Measurements from ENCODE around the gene COL4A1. TPM values are rescaled to one million over a fixed set of nuclear protein-coding genes. Genes with fewer than 3 reads are reported as not detected.
A peak's percentile ranks its signal among the peaks of the same experiment; 100 is the strongest.

Gene COL4A1
- total RNA-seq, 1 donor from 2014 or later, result 120 TPM

DNA sequence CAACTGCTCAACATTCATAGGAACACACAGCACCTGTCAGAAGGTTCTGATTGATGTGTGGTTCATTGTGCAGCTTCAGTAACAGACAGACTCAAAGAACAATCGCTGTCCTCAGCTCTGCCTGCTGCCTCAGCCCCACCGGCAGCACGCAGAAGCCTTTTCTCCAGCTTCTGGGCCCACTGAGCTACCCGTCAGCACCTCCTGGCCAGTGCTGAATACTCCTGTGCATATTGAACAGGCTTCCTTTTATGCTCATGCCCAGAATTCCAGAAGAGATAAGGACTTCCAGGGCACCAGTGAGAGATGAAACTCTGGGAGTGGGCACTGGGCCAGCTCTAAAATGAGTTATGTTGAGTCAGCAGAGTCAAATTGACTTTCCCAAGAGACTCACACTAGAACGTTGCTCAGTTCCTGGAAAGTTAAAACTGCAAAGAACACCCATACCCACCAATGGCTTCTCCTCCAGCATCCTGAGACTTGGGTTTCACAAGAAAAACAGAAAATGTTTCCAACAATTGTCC is 119.3 kb downstream of the COL4A1 start:
- H3K36me3 ChIP-seq, result peaks cover 96% of the 10 kb centered on the region
- no peak overlapping the region for H3K4me3 ChIP-seq
- H3K27me3 ChIP-seq (ENCODE audit: low read depth), result no peaks in the 10 kb centered on the region
- no peak for TF ChIP-seq CTCF (IDR thresholded peaks at IDR 0.05; ENCODE audit: borderline replicate concordance)
- H3K4me1 ChIP-seq, result peaks cover 30% of the 10 kb centered on the region
- H3K27ac ChIP-seq (replicated peaks), result peak overlapping the region; percentile 55
- peak; percentile 69 for DNase-seq
- intact Hi-C loops (cut with micrococcal nuclease), result no loop called here
- no peaks in the 10 kb centered on the region for H3K9me3 ChIP-seq (replicated peaks)

GRCh38 chr13:110186231-110186855 is 120.6 kb downstream of the COL4A1 start:
- Histone ChIP-seq H3K4me3 (no peak overlapping the region), H3K27ac (replicated peaks) (no peak overlapping the region), H3K4me1 (peaks cover 30% of the 10 kb centered on the region), H3K27me3 (ENCODE audit: low read depth) (no peaks in the 10 kb centered on the region), H3K9me3 (replicated peaks) (no peaks in the 10 kb centered on the region), H3K36me3 (peaks cover 96% of the 10 kb centered on the region)
- no peak for TF ChIP-seq CTCF (IDR thresholded peaks at IDR 0.05; ENCODE audit: borderline replicate concordance)
- intact Hi-C loops (cut with micrococcal nuclease), result no loop called here
- no peak for DNase-seq

DNA sequence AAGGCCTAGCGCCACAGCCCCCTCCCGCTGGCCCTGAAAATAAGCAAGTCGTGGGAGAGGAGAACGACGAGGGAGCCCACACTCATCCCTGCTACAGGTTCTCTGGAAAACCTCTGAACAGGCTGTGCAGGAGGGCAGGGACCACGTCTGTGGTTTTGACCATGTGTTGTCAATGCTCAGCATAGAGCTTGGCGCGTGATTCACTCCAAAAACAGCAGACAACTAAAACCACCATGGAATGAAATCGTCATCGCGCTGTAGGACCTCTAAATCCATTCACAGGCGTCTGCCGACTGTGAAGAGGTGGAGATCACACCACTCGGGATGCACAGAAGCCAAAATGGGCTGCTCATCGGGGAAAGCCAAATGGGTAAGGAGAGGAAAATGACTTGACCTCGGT is 121.3 kb downstream of the COL4A1 start:
- Histone ChIP-seq H3K27me3 (ENCODE audit: low read depth) (no peaks in the 10 kb centered on the region), H3K4me3 (no peak overlapping the region), H3K27ac (replicated peaks) (no peak overlapping the region), H3K9me3 (replicated peaks) (no peaks in the 10 kb centered on the region), H3K36me3 (peaks cover 96% of the 10 kb centered on the region), H3K4me1 (peaks cover 30% of the 10 kb centered on the region)
- DNase-seq, result no peak
- intact Hi-C loops (cut with micrococcal nuclease), result no loop called here
- TF ChIP-seq CTCF (IDR thresholded peaks at IDR 0.05; ENCODE audit: borderline replicate concordance), result no peak

- H3K27me3 ChIP-seq (ENCODE audit: low read depth), result no peaks in the 10 kb centered on the region
- intact Hi-C loops (cut with micrococcal nuclease), result no loop called here
- peaks cover 97% of the 10 kb centered on the region for H3K36me3 ChIP-seq
- DNase-seq, result no peak
- no peak overlapping the region for H3K27ac ChIP-seq (replicated peaks)
- H3K4me3 ChIP-seq, result no peak overlapping the region
- no peak for TF ChIP-seq CTCF (IDR thresholded peaks at IDR 0.05; ENCODE audit: borderline replicate concordance)
- peaks cover 21% of the 10 kb centered on the region for H3K4me1 ChIP-seq
- H3K9me3 ChIP-seq (replicated peaks), result no peaks in the 10 kb centered on the region
Observed at GRCh38 chr13:110183910-110184309, 123.0 kb downstream of the COL4A1 start.

DNA sequence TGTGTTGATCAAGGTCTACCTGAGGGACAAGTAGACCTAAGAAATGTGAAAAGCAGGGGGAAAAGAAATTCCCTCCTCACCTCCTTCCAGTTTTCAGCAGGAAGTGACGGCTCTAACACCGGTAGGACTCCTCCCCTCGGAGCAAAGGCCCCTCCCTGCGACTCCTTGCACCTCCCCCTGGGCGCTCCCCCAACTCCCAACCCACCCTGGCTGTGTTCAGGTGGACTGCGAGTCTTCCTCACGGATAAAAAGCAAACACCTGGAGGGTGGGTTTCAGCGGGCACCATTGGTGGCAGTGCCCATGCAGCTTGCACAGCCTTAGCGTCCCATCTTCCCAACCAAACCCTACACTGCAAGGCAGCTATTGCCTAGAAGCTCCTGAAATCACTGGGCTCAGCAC is 124.5 kb downstream of the COL4A1 start:
- H3K27me3 ChIP-seq (ENCODE audit: low read depth), result no peaks in the 10 kb centered on the region
- no peak overlapping the region for H3K4me3 ChIP-seq
- H3K27ac ChIP-seq (replicated peaks), result no peak overlapping the region
- H3K36me3 ChIP-seq, result peaks cover 100% of the 10 kb centered on the region
- intact Hi-C loops (cut with micrococcal nuclease), result no loop called here
- H3K9me3 ChIP-seq (replicated peaks), result no peaks in the 10 kb centered on the region
- TF ChIP-seq CTCF (IDR thresholded peaks at IDR 0.05; ENCODE audit: borderline replicate concordance), result no peak
- DNase-seq, result no peak
- peaks cover 7% of the 10 kb centered on the region for H3K4me1 ChIP-seq

All from left ventricle myocardium inferior (tissue), 1 donor.